T follicular helper cell (primary cell): ENCODE data around the gene PNKD.
A peak's percentile ranks its signal among the peaks of the same experiment; 100 is the strongest.

Experiments used
- DNase-seq: peaks from one replicate; pipeline ENCODE4 v3.0.0-alpha.2; 2020; ENCODE audit warnings: low read depth

Gene PNKD

GRCh38 chr2:218371983-218372350 lies 101.6 kb downstream of the PNKD start:
- DNase-seq: no peak

- no peak for DNase-seq
Measured at GRCh38 chr2:218374795-218375194, 104.5 kb downstream of the PNKD start.

- DNase-seq: no peak
Measured at GRCh38 chr2:218375212-218375611, 104.9 kb downstream of the PNKD start.

- no peak for DNase-seq
Measured at GRCh38 chr2:218378053-218378452, 107.7 kb downstream of the PNKD start.

GRCh38 chr2:218381916-218382366 lies 111.6 kb downstream of the PNKD start, which contains the start of gene SLC11A1:
Gene SLC11A1, plus strand, starts transcription at chr2:218382273. Its CDS starts 96 bp downstream, at chr2:218382369.
- no peak for DNase-seq

GRCh38 chr2:218382785-218383184 lies 112.5 kb downstream of the PNKD start:
- no peak for DNase-seq

GRCh38 chr2:218383892-218384519 lies 113.7 kb downstream of the PNKD start:
- DNase-seq: no peak

- DNase-seq: no peak
Measured at GRCh38 chr2:218384975-218385374, 114.7 kb downstream of the PNKD start.

- DNase-seq: no peak
Measured at GRCh38 chr2:218386505-218387368, 116.4 kb downstream of the PNKD start.

GRCh38 chr2:218387369-218388194 lies 117.3 kb downstream of the PNKD start:
- DNase-seq: no peak

GRCh38 chr2:218389333-218390150 lies 119.2 kb downstream of the PNKD start:
- DNase-seq: no peak

GRCh38 chr2:218391202-218391601 lies 120.9 kb downstream of the PNKD start:
- no peak for DNase-seq

- DNase-seq: no peak
Measured at GRCh38 chr2:218392459-218392858, 122.1 kb downstream of the PNKD start.

GRCh38 chr2:218392891-218393462 lies 122.7 kb downstream of the PNKD start:
- no peak for DNase-seq

GRCh38 chr2:218393750-218394290 lies 123.5 kb downstream of the PNKD start:
- no peak for DNase-seq

GRCh38 chr2:218394298-218395089 lies 124.2 kb downstream of the PNKD start:
- DNase-seq: no peak

GRCh38 chr2:218395090-218395444 lies 124.7 kb downstream of the PNKD start:
- no peak for DNase-seq

- DNase-seq: no peak
Measured at GRCh38 chr2:218395456-218395825, 125.1 kb downstream of the PNKD start.

GRCh38 chr2:218395826-218396687 lies 125.7 kb downstream of the PNKD start:
- DNase-seq: peak; percentile 91
